Immature natural killer cell (primary cell): ENCODE data around the gene ACOT11. TPM values are rescaled to one million over a fixed set of nuclear protein-coding genes. Genes with fewer than 3 reads are reported as not detected.
"Not testable (repeated sequence)": the region's sequence is repeated elsewhere in the genome, so short reads cannot be mapped to it uniquely, and the experiment has no call there.

ENCODE experiments used
- DNase-seq, 3 donors: peaks; one replicate each; pipeline ENCODE4 v3.0.0; 2022; ENCODE audit warnings: mixed read lengths in 1 of 3
- H3K27ac Mint-ChIP-seq, 6 donors: one replicate each; pipeline ENCODE4 v1.8.0; 2020; ENCODE audit warnings: mixed read lengths in 6 of 6, mild to moderate bottlenecking in 5 of 6, inconsistent platforms in 4 of 6, moderate library complexity in 3 of 6
- H3K27me3 Mint-ChIP-seq, 3 donors: one replicate each; pipeline ENCODE4 v1.8.0; 2020 to 2021; ENCODE audit warnings: low read depth in 3 of 3, mild to moderate bottlenecking in 3 of 3, mixed read lengths in 3 of 3, moderate library complexity in 3 of 3, inconsistent platforms in 1 of 3
- H3K36me3 Mint-ChIP-seq, 3 donors: one replicate each; pipeline ENCODE4 v1.8.0; 2020; ENCODE audit warnings: mixed read lengths in 3 of 3, inconsistent platforms in 2 of 3, mild to moderate bottlenecking in 2 of 3
- H3K4me1 Mint-ChIP-seq, 2 donors: one replicate each; pipeline ENCODE4 v1.8.0; 2020; ENCODE audit warnings: inconsistent platforms in 2 of 2, mild to moderate bottlenecking in 2 of 2, mixed read lengths in 2 of 2, moderate library complexity in 1 of 2
- H3K4me3 Mint-ChIP-seq, 5 donors: one replicate each; pipeline ENCODE4 v1.8.0; 2020; ENCODE audit warnings: mild to moderate bottlenecking in 5 of 5, mixed read lengths in 5 of 5, inconsistent platforms in 3 of 5, moderate library complexity in 3 of 5
- H3K9me3 Mint-ChIP-seq, 6 donors: one replicate each; pipeline ENCODE4 v1.8.0; 2020; ENCODE audit warnings: mild to moderate bottlenecking in 6 of 6, mixed read lengths in 6 of 6, inconsistent platforms in 4 of 6, moderate library complexity in 3 of 6
- polyA plus RNA-seq, 3 donors: library from polyadenylated mRNA; unstranded; fragments of 300-500 nt; fragmentation: Illumina TruSeq; gene quantifications; one replicate each; pipeline ENCODE4 v1.2.3, GENCODE V29; 2021

ACOT11 gene
- polyA plus RNA-seq: under 1 TPM in 2 of 3 donors, not detected in 1; 0.27 to 0.44 TPM

- no peak within 1 kb of the TSS for H3K4me3 Mint-ChIP-seq
- peak within 1 kb of the TSS in 1 of 6 donors; percentile 78 for H3K27ac Mint-ChIP-seq
- H3K4me1 Mint-ChIP-seq: peaks cover 5% of the 10 kb centered on the region in 2 donors
- peaks cover 0 to 3% (median 2%) of the 10 kb centered on the region in 3 donors for H3K27me3 Mint-ChIP-seq
- H3K9me3 Mint-ChIP-seq: no peaks in the 10 kb centered on the region
- no peaks in the 10 kb centered on the region for H3K36me3 Mint-ChIP-seq
- DNase-seq: no peak
Measured at GRCh38 chr1:54547601-54548388, at the start of gene ACOT11. Gene ACOT11 (plus strand): TSS chr1:54548228. CDS start chr1:54548310, 82 bp downstream.

GRCh38 chr1:54498383-54499096 lies 49.5 kb upstream of the ACOT11 start:
- no peak for DNase-seq
- Mint-ChIP-seq H3K36me3 (no peaks in the 10 kb centered on the region), H3K27me3 (peaks cover 8 to 24% (median 19%) of the 10 kb centered on the region in 3 donors), H3K9me3 (no peaks in the 10 kb centered on the region), H3K4me3 (peak overlapping the region; percentile 53 to 70 (median 65)), H3K27ac (no peak overlapping the region), H3K4me1 (peaks cover 8 to 13% of the 10 kb centered on the region in 2 donors)

GRCh38 chr1:54499097-54499359 lies 49.0 kb upstream of the ACOT11 start:
- Mint-ChIP-seq H3K9me3 (no peaks in the 10 kb centered on the region), H3K4me3 (peak overlapping the region; percentile 53 to 70 (median 65)), H3K4me1 (peaks cover 8 to 13% of the 10 kb centered on the region in 2 donors), H3K36me3 (no peaks in the 10 kb centered on the region), H3K27ac (no peak overlapping the region), H3K27me3 (peaks cover 10 to 25% (median 19%) of the 10 kb centered on the region in 3 donors)
- DNase-seq: no peak

DNA sequence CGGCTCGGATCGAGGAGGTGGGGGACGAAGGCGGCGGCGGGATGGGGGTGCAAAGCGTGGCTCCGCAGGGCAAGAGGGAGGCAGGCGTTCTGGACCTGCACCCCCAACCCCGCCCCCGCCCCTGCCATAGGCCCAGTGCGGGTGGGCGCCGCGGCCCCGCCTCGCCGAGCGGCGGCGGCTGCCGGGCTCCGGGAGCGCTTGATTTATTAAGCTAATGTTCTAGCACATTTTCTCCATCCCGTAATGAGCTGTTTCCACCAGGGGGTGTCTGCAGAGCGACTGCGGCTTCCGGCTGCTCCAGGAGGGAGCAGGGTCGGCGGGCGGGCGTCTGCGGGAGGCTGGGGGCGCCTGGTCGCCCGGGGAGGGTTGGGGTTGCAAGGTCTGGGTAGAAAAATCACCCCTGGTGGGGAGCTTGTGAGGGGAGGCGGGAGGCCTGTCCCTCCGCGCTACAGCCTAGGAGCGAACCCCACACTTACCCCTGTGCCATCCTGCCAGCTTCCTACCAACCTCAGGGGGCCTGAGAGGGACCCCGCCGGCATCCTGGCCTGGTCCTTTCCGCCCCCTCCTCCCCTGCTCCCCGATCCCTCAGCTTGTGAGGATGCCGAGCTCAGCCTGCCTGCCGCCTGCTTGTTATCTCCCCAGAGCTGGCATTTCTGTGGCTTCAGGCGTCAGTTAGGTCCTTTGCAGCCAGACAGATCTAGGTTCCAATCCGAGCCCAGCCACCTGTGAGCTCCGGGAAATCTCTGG lies 48.5 kb upstream of the ACOT11 start:
- DNase-seq: peak in 2 of 3 donors; percentile 34 to 37
- Mint-ChIP-seq H3K27me3 (peaks cover 10 to 25% (median 17%) of the 10 kb centered on the region in 3 donors), H3K27ac (no peak overlapping the region)

GRCh38 chr1:54500107-54500431 lies 48.0 kb upstream of the ACOT11 start:
- Mint-ChIP-seq H3K4me1 (peaks cover 8 to 13% of the 10 kb centered on the region in 2 donors), H3K4me3 (peak overlapping the region in 3 of 5 donors; percentile 44 to 64 (median 51)), H3K36me3 (no peaks in the 10 kb centered on the region), H3K9me3 (no peaks in the 10 kb centered on the region), H3K27me3 (peaks cover 10 to 25% (median 14%) of the 10 kb centered on the region in 3 donors), H3K27ac (no peak overlapping the region)
- DNase-seq: no peak

More for the DNA sequence above, 48.5 kb upstream of the ACOT11 start:
- H3K4me1 Mint-ChIP-seq: peaks cover 8 to 13% of the 10 kb centered on the region in 2 donors
- no peaks in the 10 kb centered on the region for H3K9me3 Mint-ChIP-seq
- H3K36me3 Mint-ChIP-seq: no peaks in the 10 kb centered on the region
- H3K4me3 Mint-ChIP-seq: peak overlapping the region; percentile 53 to 70 (median 65)

- H3K27me3 Mint-ChIP-seq: peaks cover 11 to 24% (median 16%) of the 10 kb centered on the region in 3 donors
- DNase-seq: no peak
Measured at GRCh38 chr1:54501849-54502248, 46.2 kb upstream of the ACOT11 start.

GRCh38 chr1:54502342-54502741 lies 45.7 kb upstream of the ACOT11 start:
- Mint-ChIP-seq H3K9me3 (no peaks in the 10 kb centered on the region), H3K36me3 (no peaks in the 10 kb centered on the region), H3K27me3 (peaks cover 8 to 22% (median 16%) of the 10 kb centered on the region in 3 donors), H3K4me3 (no peak overlapping the region), H3K4me1 (peaks cover 8 to 13% of the 10 kb centered on the region in 2 donors), H3K27ac (no peak overlapping the region)
- DNase-seq: no peak

More at GRCh38 chr1:54501849-54502248, 46.2 kb upstream of the ACOT11 start:
- H3K4me1 Mint-ChIP-seq: peaks cover 8 to 13% of the 10 kb centered on the region in 2 donors
- H3K4me3 Mint-ChIP-seq: no peak overlapping the region
- H3K9me3 Mint-ChIP-seq: no peaks in the 10 kb centered on the region
- no peak overlapping the region for H3K27ac Mint-ChIP-seq
- H3K36me3 Mint-ChIP-seq: no peaks in the 10 kb centered on the region

GRCh38 chr1:54506594-54506993 lies 41.4 kb upstream of the ACOT11 start:
- Mint-ChIP-seq H3K4me3 (no peak overlapping the region), H3K9me3 (no peaks in the 10 kb centered on the region), H3K36me3 (no peaks in the 10 kb centered on the region), H3K27ac (no peak overlapping the region), H3K27me3 (peaks cover 4 to 14% (median 12%) of the 10 kb centered on the region in 3 donors), H3K4me1 (no peaks in the 10 kb centered on the region)
- no peak for DNase-seq

- Mint-ChIP-seq H3K4me3 (no peak overlapping the region), H3K27ac (no peak overlapping the region), H3K27me3 (peaks cover 3 to 11% (median 8%) of the 10 kb centered on the region in 3 donors), H3K9me3 (no peaks in the 10 kb centered on the region), H3K4me1 (no peaks in the 10 kb centered on the region), H3K36me3 (no peaks in the 10 kb centered on the region)
- DNase-seq: no peak
Measured at GRCh38 chr1:54507033-54507870, 40.8 kb upstream of the ACOT11 start.

DNA sequence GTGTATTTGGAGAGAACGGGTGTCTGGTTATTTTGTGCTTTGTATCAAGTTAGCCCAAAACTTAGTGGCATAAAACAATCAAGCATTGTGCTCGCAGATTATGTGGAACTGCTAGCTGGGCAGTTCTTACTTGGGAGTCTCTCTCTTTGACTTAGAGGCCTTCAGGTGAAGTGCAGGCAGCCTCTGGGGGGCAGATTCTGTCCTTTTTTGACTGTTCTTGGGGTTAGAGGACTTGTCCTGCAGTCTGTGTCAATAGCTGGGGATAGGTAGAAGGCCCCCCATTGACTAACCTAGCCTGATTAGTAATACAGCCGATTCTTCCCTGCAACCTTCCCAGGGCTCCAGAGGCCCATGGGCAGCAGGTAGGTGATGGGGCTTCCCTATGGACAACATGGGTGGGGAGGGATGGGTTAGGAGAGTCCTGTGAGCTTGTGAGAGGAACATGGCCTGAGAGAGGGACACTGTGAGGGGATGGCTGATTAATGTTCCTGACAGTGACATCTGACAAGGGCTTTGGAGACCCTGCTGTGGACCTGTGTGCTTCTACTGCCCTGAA lies 37.2 kb upstream of the ACOT11 start:
- H3K4me1 Mint-ChIP-seq: no peaks in the 10 kb centered on the region
- H3K27ac Mint-ChIP-seq: no peak overlapping the region
- no peak overlapping the region for H3K4me3 Mint-ChIP-seq
- peaks cover 0 to 6% (median 5%) of the 10 kb centered on the region in 3 donors for H3K27me3 Mint-ChIP-seq
- H3K36me3 Mint-ChIP-seq: no peaks in the 10 kb centered on the region
- DNase-seq: no peak
- H3K9me3 Mint-ChIP-seq: no peaks in the 10 kb centered on the region

DNA sequence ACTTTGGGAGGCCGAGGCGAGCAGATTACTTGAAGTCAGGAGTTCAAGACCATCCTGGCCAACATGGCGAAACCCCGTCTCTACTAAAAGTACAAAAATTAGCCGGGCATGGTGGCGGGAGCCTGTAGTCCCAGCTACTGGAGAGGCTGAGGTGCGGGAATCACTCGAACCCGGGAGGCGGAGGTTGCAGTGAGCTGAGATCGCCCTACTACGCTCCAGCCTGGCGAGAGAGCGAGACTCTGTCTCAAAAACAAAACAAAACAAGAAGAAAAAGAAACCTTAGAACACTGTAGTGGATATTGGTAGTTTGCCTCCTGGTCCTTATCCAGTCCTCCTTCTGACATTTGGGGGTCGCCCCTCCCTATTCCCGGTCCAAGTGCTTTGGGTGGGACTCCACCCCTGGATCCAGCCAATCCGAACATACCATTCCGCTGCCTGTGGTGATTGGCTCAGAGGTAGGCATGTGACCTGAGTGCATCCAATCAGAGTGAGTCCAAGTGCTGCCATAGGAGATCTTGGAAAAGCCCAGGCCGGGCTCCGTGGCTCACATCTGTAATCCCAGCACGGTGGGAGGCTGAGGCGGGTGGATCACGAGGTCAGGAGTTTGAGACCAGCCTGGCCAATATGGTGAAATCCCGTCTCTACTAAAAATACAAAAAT lies 34.0 kb upstream of the ACOT11 start:
- H3K27me3 Mint-ChIP-seq, DNase-seq, H3K27ac Mint-ChIP-seq, H3K4me1 Mint-ChIP-seq, H3K4me3 Mint-ChIP-seq, H3K36me3 Mint-ChIP-seq, H3K9me3 Mint-ChIP-seq: not testable (repeated sequence)

DNA sequence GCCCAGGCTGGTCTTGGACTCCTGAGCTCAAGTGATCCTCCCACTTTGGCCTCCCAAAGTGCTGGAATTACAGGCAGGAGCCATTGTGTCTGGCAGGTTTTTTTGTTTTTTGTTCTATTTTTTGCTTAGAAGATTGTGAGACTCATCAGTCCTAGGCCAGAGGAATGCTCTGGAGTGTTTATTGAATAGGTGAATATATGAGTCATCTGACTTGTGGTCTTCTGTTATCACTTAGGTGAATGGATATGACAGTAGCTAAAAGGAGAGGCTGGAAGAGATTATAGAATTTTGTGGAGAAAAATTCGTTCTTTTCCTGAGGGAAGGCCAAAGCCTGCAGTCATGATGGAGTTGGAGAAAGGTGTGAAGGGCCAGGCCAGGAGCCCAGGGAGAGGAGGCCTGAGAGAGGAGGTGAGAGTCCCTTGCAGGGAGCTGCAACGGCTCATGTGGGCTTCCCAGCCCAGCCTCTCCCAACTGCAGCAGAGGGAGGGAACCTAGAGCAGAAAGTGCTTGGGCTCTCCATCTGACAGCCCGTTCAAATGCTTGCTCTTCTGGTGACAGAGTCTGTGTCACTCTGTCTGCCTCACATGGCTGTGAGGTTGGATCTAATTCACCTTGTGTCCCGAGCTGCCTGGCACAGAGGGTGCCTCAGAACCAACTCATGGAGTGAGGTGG lies 31.6 kb upstream of the ACOT11 start:
- no peak for DNase-seq

More for the DNA sequence above, 31.6 kb upstream of the ACOT11 start:
- Mint-ChIP-seq H3K4me1 (no peaks in the 10 kb centered on the region), H3K36me3 (no peaks in the 10 kb centered on the region), H3K9me3 (no peaks in the 10 kb centered on the region), H3K27me3 (peaks cover 0 to 2% (median under 1%) of the 10 kb centered on the region in 3 donors), H3K27ac (no peak overlapping the region), H3K4me3 (no peak overlapping the region)
